Heart left ventricle (tissue), 16 donors: ENCODE measurements around the gene GYPC. TPM values are rescaled to one million over a fixed set of nuclear protein-coding genes. Genes with fewer than 3 reads are reported as not detected.

ENCODE experiments used
- ATAC-seq, 4 donors: fragments of 200-7000 bp; cut with Tn5 transposase; one replicate each; pipeline ENCODE4 v1.9.1; 2020 to 2022; ENCODE audit warnings: moderate library complexity in 4 of 4, mild to moderate bottlenecking in 3 of 4, moderate number of reproducible peaks in 1 of 4
- DNase-seq, 5 donors: peaks; one replicate each; pipeline ENCODE4 v3.0.0-alpha.2; 2020
- H3K27ac ChIP-seq, 12 donors: fragments of 200-600 bp; sonication (generic) in 4 of 12; one replicate each; pipeline versions ENCODE4 v1.5.0 to v1.8.0; 2016 to 2022; ENCODE audit warnings: mild to moderate bottlenecking in 2 of 12
- H3K27me3 ChIP-seq, 9 donors: fragments of 200-600 bp; sonication (generic) in 2 of 9; one replicate each; pipeline versions ENCODE4 v1.5.1 to v1.8.0; 2016 to 2022; ENCODE audit warnings: mild to moderate bottlenecking in 3 of 9
- H3K36me3 ChIP-seq, 9 donors: fragments of 200-600 bp; sonication (generic) in 2 of 9; one replicate each; pipeline versions ENCODE4 v1.5.0 to v1.8.0; 2018 to 2022; ENCODE audit warnings: mild to moderate bottlenecking in 2 of 9
- H3K4me1 ChIP-seq, 12 donors: fragments of 200-600 bp; sonication (generic) in 4 of 12; one replicate each; pipeline versions ENCODE4 v1.5.0 to v1.8.0; 2016 to 2022; ENCODE audit warnings: mild to moderate bottlenecking in 3 of 12
- H3K4me3 ChIP-seq, 12 donors: fragments of 200-600 bp; sonication (generic) in 4 of 12; one replicate each; pipeline versions ENCODE4 v1.5.0 to v1.8.0; 2017 to 2022; ENCODE audit warnings: mild to moderate bottlenecking in 9 of 12, moderate library complexity in 4 of 12
- H3K9me3 ChIP-seq, 12 donors: fragments of 200-600 bp; sonication (generic) in 4 of 12; one replicate each; pipeline versions ENCODE4 v1.5.0 to v1.8.0; 2016 to 2022; ENCODE audit warnings: mild to moderate bottlenecking in 1 of 12
- CTCF ChIP-seq, 12 donors: fragments of 200-600 bp; sonication (generic) in 4 of 12; IDR thresholded peaks; one replicate each; pipeline versions ENCODE4 v1.5.0 to v1.8.0; 2018 to 2022; ENCODE audit warnings: antibody characterized with exemption in 12 of 12, mild to moderate bottlenecking in 5 of 12
- POLR2A ChIP-seq, 2 donors: fragments of 450-650 bp; IDR thresholded peaks; one replicate each; pipeline ENCODE4 v1.6.1; 2017; ENCODE audit warnings: antibody characterized with exemption in 2 of 2, mild to moderate bottlenecking in 2 of 2, moderate library complexity in 2 of 2
- WGBS, 4 donors: extraction: QIAGEN DNeasy Blood & Tissue Kit in 2 of 4; methylation state at CpG; one replicate each; pipeline versions ENCODE4 v1.1.5 to v1.1.7; 2013 to 2018; 5-methylcytosine and 5-hydroxymethylcytosine counted together
- intact Hi-C, 10 donors: fragments of 100-400 bp; cut with DNase I; formaldehyde crosslinking; loops; one replicate each; pipeline versions ENCODE4 v1.11.1 to v1.14.2; 2022
- polyA plus RNA-seq, 2 donors: library from polyadenylated mRNA; stranded (reverse); fragments of 200-250 nt; gene quantifications; one replicate each; pipeline ENCODE4 v1.2.3, GENCODE V29; 2013
- total RNA-seq, 9 donors: library from RNA; depleted of rRNA in 2 of 9; stranded (reverse); fragments of >200 nt in 2 of 9; fragmentation: NEBNext Ultra II Directional in 3 of 9; extraction: Animal tissue kit (Norgen Biotek cat#: 25700) in 3 of 9; gene quantifications; one replicate each; pipeline versions ENCODE4 v1.1.0 to v1.2.4, GENCODE V29; 2016 to 2023
- donor health status: ischemic (EF 13 %, LVEDD 7.1; RV severe dilation, severe dysfunction).
- donor health status: healthy with polysubstance abuse.
- donor health status: DM: no; HTN: yes; CAD: no.
- donor health status: DM: no; HTN: no; CAD: no.
- donor health status: ischemic (EF 25% LVEDD 6.9; RV normal size, moderate dysfunction).
- donor health status: ischemic (EF 25% LVEDD 5.7; RV mildly dilated, moderate dysfunction).
- donor health status: healthy.
- donor health status: DM: yes; HTN: yes; CAD: no.
- donor health status: ischemic (EF 35%, LVEDD 5.7; RV mildly dilated, moderate dysfunction).
- donor health status: nonischemic (EF 11% LVEDD 7.7; RV severe dilation, severe dysfunction).
- donor health status: DM: yes; HTN: yes; CAD: no.
- donor health status: PGD.
- donor health status: ischemic (EF 29% LVEDD 5.4; RV normal size, mild dysfunction).
- donor health status: nonischemic (EF 23%, LVEDD 6.1; RV moderate dilation, normal function).

Gene GYPC
- total and polyA plus RNA-seq, 11 donors = 108 to 369 (median 131) TPM

DNA sequence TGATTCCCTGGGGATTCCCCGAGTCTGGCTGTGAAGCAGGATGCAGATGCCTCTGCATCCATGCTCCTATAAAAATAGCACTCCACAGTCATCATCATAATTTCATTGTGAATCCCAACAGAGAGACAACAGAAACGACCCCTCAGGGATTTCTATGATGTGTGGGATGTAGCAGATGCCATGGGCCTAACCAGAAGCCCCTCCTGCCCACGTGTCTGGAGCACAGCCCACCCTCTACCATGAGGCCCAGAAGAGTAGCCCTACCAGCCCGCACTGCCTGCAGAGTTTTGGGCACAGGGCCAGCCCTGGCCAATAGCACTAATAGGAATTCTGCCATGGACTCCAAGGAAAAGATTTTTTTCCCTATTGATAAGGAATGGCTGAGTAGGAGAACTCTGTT, 66.6 kb downstream of the GYPC start:
- H3K27ac ChIP-seq = no peak overlapping the region
- 34 to 46% (median 42%) methylated on average over 4 of the region's 4 CpGs for WGBS, 4 donors
- peaks cover 0 to 45% (median 21%) of the 10 kb centered on the region in 12 donors for H3K4me1 ChIP-seq
- intact Hi-C loops = no loop called here
- H3K9me3 ChIP-seq = peaks cover 0 to 19% (median 9%) of the 10 kb centered on the region in 12 donors
- ATAC-seq (no peak), DNase-seq (no peak)
- no peak for TF ChIP-seq CTCF (IDR thresholded peaks at IDR 0.05)
- TF ChIP-seq POLR2A (IDR thresholded peaks at IDR 0.05) = no peak
- H3K36me3 ChIP-seq = no peaks in the 10 kb centered on the region
- H3K4me3 ChIP-seq = no peak overlapping the region
- no peaks in the 10 kb centered on the region for H3K27me3 ChIP-seq

GRCh38 chr2:126723281-126723815, 67.4 kb downstream of the GYPC start:
- peak in 2 of 4 donors; percentile 47 to 56 for ATAC-seq
- intact Hi-C loops = no loop called here

GRCh38 chr2:126725580-126725979, 69.6 kb downstream of the GYPC start:
- Histone ChIP-seq H3K36me3 (no peaks in the 10 kb centered on the region), H3K9me3 (peaks cover 0 to 19% (median 9%) of the 10 kb centered on the region in 12 donors), H3K27me3 (no peaks in the 10 kb centered on the region), H3K4me1 (peaks cover 0 to 25% (median 7%) of the 10 kb centered on the region in 12 donors), H3K4me3 (no peak overlapping the region), H3K27ac (no peak overlapping the region)
- TF ChIP-seq CTCF (IDR thresholded peaks at IDR 0.05) (no peak), POLR2A (IDR thresholded peaks at IDR 0.05) (no peak)
- no peak for ATAC-seq
- intact Hi-C loops = no loop called here
- DNase-seq = no peak

More at GRCh38 chr2:126723281-126723815, 67.4 kb downstream of the GYPC start:
- Histone ChIP-seq H3K4me1 (peaks cover 0 to 45% (median 21%) of the 10 kb centered on the region in 12 donors), H3K27me3 (no peaks in the 10 kb centered on the region), H3K27ac (no peak overlapping the region), H3K36me3 (no peaks in the 10 kb centered on the region), H3K9me3 (peaks cover 0 to 19% (median 9%) of the 10 kb centered on the region in 12 donors), H3K4me3 (no peak overlapping the region)
- WGBS, 4 donors = 79 to 90% (median 82%) methylated on average over 2 of the region's 2 CpGs
- TF ChIP-seq POLR2A (IDR thresholded peaks at IDR 0.05) (no peak), CTCF (IDR thresholded peaks at IDR 0.05) (no peak)
- peak in 1 of 5 donors; percentile 53 for DNase-seq

DNA sequence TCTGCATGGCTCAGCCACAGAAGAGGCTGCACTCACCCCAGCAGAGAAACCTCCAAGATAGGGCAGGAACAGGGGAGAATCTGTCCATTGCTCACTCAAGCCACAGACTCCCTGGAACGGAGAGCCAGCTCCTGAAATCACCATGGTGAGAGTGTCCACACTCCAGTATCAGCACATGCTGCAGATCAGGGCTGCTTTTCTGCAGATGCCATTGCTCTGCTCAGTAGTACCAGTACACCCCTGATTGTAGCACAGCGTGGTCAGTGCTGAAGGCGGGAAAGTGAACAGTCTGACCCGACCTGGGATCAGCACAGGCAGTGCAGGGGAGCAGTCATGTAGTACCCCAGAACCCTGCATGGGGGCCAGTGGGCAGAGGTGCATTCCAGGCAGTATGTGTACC, 73.9 kb downstream of the GYPC start:
- WGBS, 4 donors = 86 to 90% (median 89%) methylated on average over 2 to 4 of the region's 4 CpGs
- Histone ChIP-seq H3K4me1 (peaks cover 0 to 3% (median 0%) of the 10 kb centered on the region in 12 donors), H3K36me3 (no peaks in the 10 kb centered on the region), H3K4me3 (no peak overlapping the region), H3K9me3 (peaks cover 0 to 15% (median 8%) of the 10 kb centered on the region in 12 donors), H3K27ac (no peak overlapping the region), H3K27me3 (no peaks in the 10 kb centered on the region)
- peak in 2 of 4 donors; percentile 16 to 22 for ATAC-seq
- no peak for DNase-seq
- TF ChIP-seq CTCF (IDR thresholded peaks at IDR 0.05) (no peak), POLR2A (IDR thresholded peaks at IDR 0.05) (no peak)
- intact Hi-C loops = loop anchor here in 1 of 10 donors (10.0 kb wide), 1 partner anchor 75 kb away; the partner anchor contains the start of gene GYPC
